Measurements from ENCODE around the gene CERS6. TPM values are rescaled to one million over a fixed set of nuclear protein-coding genes. Genes with fewer than 3 reads are reported as not detected.

Gene CERS6
- total and polyA plus RNA-seq, 10 donors, result 2.5 to 22.3 (median 12.8) TPM

GRCh38 chr2:168607992-168608391 is 151.9 kb downstream of the CERS6 start:
- Histone ChIP-seq H3K4me3 (no peak overlapping the region), H3K9me3 (peaks cover 0 to 24% (median 17%) of the 10 kb centered on the region in 8 donors), H3K36me3 (peaks cover 0 to 9% (median 0%) of the 10 kb centered on the region in 6 donors), H3K27me3 (replicated peaks in 1 of 7) (no peaks in the 10 kb centered on the region), H3K27ac (no peak overlapping the region), H3K4me1 (peaks cover 0 to 2% (median 0%) of the 10 kb centered on the region in 6 donors)
- 86 to 91% (median 90%) methylated on average over 2 of the region's 2 CpGs for WGBS, 5 donors
- intact Hi-C loops (cut with DNase I; ENCODE audit: low total_unique reads), result no loop called here
- DNase-seq, result no peak
- TF ChIP-seq POLR2A (IDR thresholded peaks at IDR 0.05), result no peak
- no peak for TF ChIP-seq POLR2AphosphoS5 (IDR thresholded peaks at IDR 0.05)
- TF ChIP-seq CTCF (IDR thresholded peaks at IDR 0.05 in 8 of 11, conservative IDR thresholded peaks at IDR 0.05 in 3 of 11), result no peak

- intact Hi-C loops (cut with DNase I; ENCODE audit: low total_unique reads), result no loop called here
- Histone ChIP-seq H3K36me3 (peaks cover 0 to 9% (median 0%) of the 10 kb centered on the region in 6 donors), H3K27ac (no peak overlapping the region), H3K9me3 (peaks cover 0 to 24% (median 17%) of the 10 kb centered on the region in 8 donors), H3K4me3 (no peak overlapping the region), H3K27me3 (replicated peaks in 1 of 7) (no peaks in the 10 kb centered on the region), H3K4me1 (no peaks in the 10 kb centered on the region)
- DNase-seq, result no peak
- TF ChIP-seq POLR2A (IDR thresholded peaks at IDR 0.05), result no peak
- no peak for TF ChIP-seq POLR2AphosphoS5 (IDR thresholded peaks at IDR 0.05)
- no peak for TF ChIP-seq CTCF (IDR thresholded peaks at IDR 0.05 in 8 of 11, conservative IDR thresholded peaks at IDR 0.05 in 3 of 11)
These were observed 152.7 kb downstream of the CERS6 start for GRCh38 chr2:168608796-168609195.

- H3K9me3 ChIP-seq, result peaks cover 0 to 6% (median under 1%) of the 10 kb centered on the region in 8 donors
- H3K4me3 ChIP-seq, result no peak overlapping the region
- intact Hi-C loops (cut with DNase I; ENCODE audit: low total_unique reads), result no loop called here
- no peak for TF ChIP-seq CTCF (IDR thresholded peaks at IDR 0.05 in 8 of 11, conservative IDR thresholded peaks at IDR 0.05 in 3 of 11)
- no peak for TF ChIP-seq POLR2AphosphoS5 (IDR thresholded peaks at IDR 0.05)
- TF ChIP-seq POLR2A (IDR thresholded peaks at IDR 0.05), result no peak
- H3K27ac ChIP-seq, result no peak overlapping the region
- H3K4me1 ChIP-seq, result no peaks in the 10 kb centered on the region
- no peaks in the 10 kb centered on the region for H3K27me3 ChIP-seq (replicated peaks in 1 of 7)
- H3K36me3 ChIP-seq, result peaks cover 0 to under 1% (median 0%) of the 10 kb centered on the region in 6 donors
- no peak for DNase-seq
These were observed 155.0 kb downstream of the CERS6 start for GRCh38 chr2:168611091-168611490.

- Histone ChIP-seq H3K36me3 (no peaks in the 10 kb centered on the region), H3K4me3 (no peak overlapping the region), H3K9me3 (no peaks in the 10 kb centered on the region), H3K27ac (no peak overlapping the region), H3K4me1 (no peaks in the 10 kb centered on the region), H3K27me3 (replicated peaks in 1 of 7) (no peaks in the 10 kb centered on the region)
- intact Hi-C loops (cut with DNase I; ENCODE audit: low total_unique reads), result no loop called here
- 82 to 88% (median 86%) methylated on average over 4 of the region's 4 CpGs for WGBS, 5 donors
- TF ChIP-seq POLR2AphosphoS5 (IDR thresholded peaks at IDR 0.05) (no peak), POLR2A (IDR thresholded peaks at IDR 0.05) (no peak), CTCF (IDR thresholded peaks at IDR 0.05 in 8 of 11, conservative IDR thresholded peaks at IDR 0.05 in 3 of 11) (no peak)
- DNase-seq, result no peak
These were observed 156.0 kb downstream of the CERS6 start for GRCh38 chr2:168611896-168612650.

All from spleen (tissue), 11 donors.